Thoracic aorta (tissue), 2 donors: ENCODE measurements around the gene PIK3R4. TPM values are rescaled to one million over a fixed set of nuclear protein-coding genes. Genes with fewer than 3 reads are reported as not detected.

ENCODE experiments used
- ATAC-seq: fragments of 150-250 bp; one replicate; pipeline ENCODE4 v1.8.0; 2017; ENCODE audit warnings: low read depth; ENCODE audit not compliant: insufficient number of reproducible peaks, low FRiP score
- DNase-seq: peaks from one replicate; pipeline ENCODE4 v3.0.0-alpha.2; 2020; ENCODE audit warnings: low spot score
- H3K27ac ChIP-seq, 2 donors: fragments of 200-600 bp; sonication (generic); 1 replicate in 1 of 2; 2 replicates in 1 of 2; pipeline ENCODE4 v1.5.1; 2016; ENCODE audit warnings: mild to moderate bottlenecking in 2 of 2, moderate library complexity in 2 of 2
- H3K27me3 ChIP-seq: fragments of 200-600 bp; sonication (generic); replicated peaks from 2 replicates; pipeline ENCODE4 v1.6.0; 2016; ENCODE audit warnings: mild to moderate bottlenecking; ENCODE audit not compliant: insufficient read depth
- H3K36me3 ChIP-seq: fragments of 200-600 bp; sonication (generic); one replicate; pipeline ENCODE4 v1.5.1; 2016
- H3K4me1 ChIP-seq, 2 donors: fragments of 200-600 bp; sonication (generic); 1 replicate in 1 of 2; 2 replicates in 1 of 2; pipeline versions ENCODE4 v1.5.1 to v1.6.0; 2016; ENCODE audit warnings: low read depth in 2 of 2, mild to moderate bottlenecking in 1 of 2; ENCODE audit not compliant: control insufficient read depth in 1 of 2
- H3K4me3 ChIP-seq: fragments of 200-600 bp; sonication (generic); 2 replicates; pipeline ENCODE4 v1.5.1; 2016; ENCODE audit warnings: mild to moderate bottlenecking
- H3K9me3 ChIP-seq: fragments of 200-600 bp; sonication (generic); 2 replicates; pipeline ENCODE4 v1.5.1; 2016
- total RNA-seq, 2 donors: library from RNA; depleted of rRNA; stranded (reverse); fragments of >200 nt; gene quantifications; one replicate each; pipeline versions ENCODE4 v1.1.0 to v1.2.3, GENCODE V29; 2016
- TF ChIP-seq, protein P1 (sequence below): fragments of 200-600 bp; sonication (generic); IDR thresholded peaks from one replicate; pipeline ENCODE4 v1.5.1; 2019; ENCODE audit warnings: antibody characterized with exemption

Gene PIK3R4
- total RNA-seq, 2 donors from 2014 or later = 28.4 to 53.5 TPM

- H3K4me3 ChIP-seq = no peak overlapping the region
- no peaks in the 10 kb centered on the region for H3K36me3 ChIP-seq
- ATAC-seq = no peak
- DNase-seq = no peak
- TF ChIP-seq, protein P1, sequence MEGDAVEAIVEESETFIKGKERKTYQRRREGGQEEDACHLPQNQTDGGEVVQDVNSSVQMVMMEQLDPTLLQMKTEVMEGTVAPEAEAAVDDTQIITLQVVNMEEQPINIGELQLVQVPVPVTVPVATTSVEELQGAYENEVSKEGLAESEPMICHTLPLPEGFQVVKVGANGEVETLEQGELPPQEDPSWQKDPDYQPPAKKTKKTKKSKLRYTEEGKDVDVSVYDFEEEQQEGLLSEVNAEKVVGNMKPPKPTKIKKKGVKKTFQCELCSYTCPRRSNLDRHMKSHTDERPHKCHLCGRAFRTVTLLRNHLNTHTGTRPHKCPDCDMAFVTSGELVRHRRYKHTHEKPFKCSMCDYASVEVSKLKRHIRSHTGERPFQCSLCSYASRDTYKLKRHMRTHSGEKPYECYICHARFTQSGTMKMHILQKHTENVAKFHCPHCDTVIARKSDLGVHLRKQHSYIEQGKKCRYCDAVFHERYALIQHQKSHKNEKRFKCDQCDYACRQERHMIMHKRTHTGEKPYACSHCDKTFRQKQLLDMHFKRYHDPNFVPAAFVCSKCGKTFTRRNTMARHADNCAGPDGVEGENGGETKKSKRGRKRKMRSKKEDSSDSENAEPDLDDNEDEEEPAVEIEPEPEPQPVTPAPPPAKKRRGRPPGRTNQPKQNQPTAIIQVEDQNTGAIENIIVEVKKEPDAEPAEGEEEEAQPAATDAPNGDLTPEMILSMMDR = no peak
- no peak overlapping the region for H3K27ac ChIP-seq
- H3K27me3 ChIP-seq = no peaks in the 10 kb centered on the region
- H3K4me1 ChIP-seq = no peaks in the 10 kb centered on the region
- H3K9me3 ChIP-seq = no peaks in the 10 kb centered on the region
Measured at GRCh38 chr3:130635978-130636377, 110.7 kb downstream of the PIK3R4 start.

GRCh38 chr3:130635285-130635684 is 111.3 kb downstream of the PIK3R4 start:
- TF ChIP-seq, protein P1 = no peak
- no peak for DNase-seq
- no peaks in the 10 kb centered on the region for H3K4me1 ChIP-seq
- H3K27me3 ChIP-seq = no peaks in the 10 kb centered on the region
- no peak overlapping the region for H3K4me3 ChIP-seq
- no peak for ATAC-seq
- H3K36me3 ChIP-seq = no peaks in the 10 kb centered on the region
- H3K9me3 ChIP-seq = no peaks in the 10 kb centered on the region
- no peak overlapping the region for H3K27ac ChIP-seq

Other genes with a start within 250 kb of the PIK3R4 start
- under 1 TPM; 0.14 to 0.42 TPM for gene COL6A6, start 229.7 kb downstream of the PIK3R4 start, total RNA-seq
- 10 to 100 TPM; 51.1 to 53.1 TPM for gene ATP2C1, start 147.3 kb upstream of the PIK3R4 start, total RNA-seq